Measurements from ENCODE around the gene GPN3. TPM values are rescaled to one million over a fixed set of nuclear protein-coding genes. Genes with fewer than 3 reads are reported as not detected.

The GPN3 gene
- total and polyA plus RNA-seq, 2 of the 13 experiments (the other 11 are each of a cell fraction or from before 2014, with no cell fraction given), result 28.7 to 29.5 TPM

DNA sequence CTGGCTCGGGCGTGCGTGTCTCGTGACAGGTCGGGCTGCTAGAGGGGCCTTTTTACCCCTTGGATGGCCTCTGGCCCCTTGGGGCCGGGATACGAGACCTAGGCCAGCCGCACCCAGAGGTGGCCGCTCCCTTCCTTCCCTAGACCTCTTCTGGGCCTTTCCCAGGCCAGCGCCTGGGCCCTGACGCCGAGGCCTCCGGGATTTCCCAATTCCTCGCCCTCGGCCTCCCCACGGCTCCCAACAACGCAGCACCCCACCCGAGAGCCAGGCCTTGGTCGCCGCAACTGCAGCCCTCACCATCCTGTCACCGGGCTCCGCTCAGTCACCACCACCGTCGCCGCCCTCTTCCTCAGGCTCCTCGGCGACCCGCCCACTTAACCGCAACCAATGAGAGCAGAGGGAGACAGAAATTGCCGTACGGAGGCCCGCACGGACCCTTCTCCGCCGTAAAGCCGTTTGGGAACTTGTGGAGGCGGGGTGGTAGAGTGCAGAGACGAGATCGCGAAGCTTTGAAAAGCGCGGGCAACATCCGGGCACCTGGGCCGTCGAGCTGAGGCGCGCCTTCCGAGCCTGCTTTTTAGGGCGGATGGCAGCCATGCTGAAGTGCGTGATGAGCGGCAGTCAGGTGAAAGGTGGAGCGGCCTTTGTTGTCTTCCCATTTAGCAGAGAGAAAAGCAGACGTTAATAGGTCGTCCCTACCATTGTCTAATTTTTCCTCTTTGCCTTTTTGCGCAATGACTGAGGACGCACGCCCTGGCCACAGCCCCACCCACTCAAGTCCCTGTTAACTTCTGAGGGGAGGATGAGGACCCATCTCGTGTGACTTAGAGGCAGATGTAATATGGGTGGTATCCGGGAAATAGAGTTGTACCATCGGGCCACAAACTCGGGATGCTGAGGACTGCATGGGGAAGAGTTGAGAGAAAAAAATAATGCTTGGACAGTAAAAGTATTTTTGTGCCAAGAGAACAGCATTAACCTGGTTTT lies 34.0 kb upstream of the GPN3 start, which contains the start of the genes RAD9B and VPS29 (continued):
- TF ChIP-seq KLF9 (CRISPR knock-in tag; IDR thresholded peaks at IDR 0.05; ENCODE audit: low read depth) (peak; percentile 97), NFE2L1 (CRISPR knock-in tag; IDR thresholded peaks at IDR 0.05; ENCODE audit: borderline replicate concordance) (0 out of 2 replicates have a peak, but pooled peaks have one; percentile 57), ZFP1 (CRISPR knock-in tag; IDR thresholded peaks at IDR 0.05) (peak; percentile 45; the same call in 1 of the 2 replicates), HIVEP1 (CRISPR knock-in tag; IDR thresholded peaks at IDR 0.05) (peak; percentile 91), TGIF2 (CRISPR knock-in tag; IDR thresholded peaks at IDR 0.05) (peak; percentile 95), ZBTB3 (CRISPR knock-in tag; IDR thresholded peaks at IDR 0.05; ENCODE audit: borderline replicate concordance, low read depth) (peak; percentile 92; the same call in 1 of the 2 replicates), MED8 (CRISPR knock-in tag; IDR thresholded peaks at IDR 0.05; ENCODE audit: insufficient replicate concordance) (peak; percentile 70), HMG20A (CRISPR knock-in tag; IDR thresholded peaks at IDR 0.05; ENCODE audit: borderline replicate concordance) (no peak), NCOR1 (IDR thresholded peaks at IDR 0.05; ENCODE audit: borderline replicate concordance, low read length) (no peak), CENPX (CRISPR knock-in tag; IDR thresholded peaks at IDR 0.05) (no peak), KDM6A (CRISPR knock-in tag; IDR thresholded peaks at IDR 0.05; ENCODE audit: low read depth) (no peak), TARDBP (CRISPR knock-in tag; IDR thresholded peaks at IDR 0.05) (peak; percentile 86; the same call in 1 of the 2 replicates), SP2 (CRISPR knock-in tag; IDR thresholded peaks at IDR 0.05) (peak; percentile 62; the same call in 1 of the 2 replicates), TCF12 (IDR thresholded peaks at IDR 0.05) (no peak), TCF12 (CRISPR knock-in tag; IDR thresholded peaks at IDR 0.05) (peak; percentile 85), JUND (CRISPR knock-in tag; IDR thresholded peaks at IDR 0.05) (no peak), ZBTB38 (CRISPR knock-in tag; IDR thresholded peaks at IDR 0.05) (peak; percentile 99), HDAC6 (IDR thresholded peaks at IDR 0.05; ENCODE audit: low read depth, low read length) (no peak), HNRNPK (IDR thresholded peaks at IDR 0.05; ENCODE audit: low read depth, low read length, poor library complexity, severe bottlenecking) (no peak)
- TF ChIP-seq, protein P1, sequence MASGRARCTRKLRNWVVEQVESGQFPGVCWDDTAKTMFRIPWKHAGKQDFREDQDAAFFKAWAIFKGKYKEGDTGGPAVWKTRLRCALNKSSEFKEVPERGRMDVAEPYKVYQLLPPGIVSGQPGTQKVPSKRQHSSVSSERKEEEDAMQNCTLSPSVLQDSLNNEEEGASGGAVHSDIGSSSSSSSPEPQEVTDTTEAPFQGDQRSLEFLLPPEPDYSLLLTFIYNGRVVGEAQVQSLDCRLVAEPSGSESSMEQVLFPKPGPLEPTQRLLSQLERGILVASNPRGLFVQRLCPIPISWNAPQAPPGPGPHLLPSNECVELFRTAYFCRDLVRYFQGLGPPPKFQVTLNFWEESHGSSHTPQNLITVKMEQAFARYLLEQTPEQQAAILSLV (CRISPR knock-in tag; IDR thresholded peaks at IDR 0.05; ENCODE audit: borderline replicate concordance), result peak; percentile 69; the same call in 1 of the 2 replicates
- TF ChIP-seq, protein P2, sequence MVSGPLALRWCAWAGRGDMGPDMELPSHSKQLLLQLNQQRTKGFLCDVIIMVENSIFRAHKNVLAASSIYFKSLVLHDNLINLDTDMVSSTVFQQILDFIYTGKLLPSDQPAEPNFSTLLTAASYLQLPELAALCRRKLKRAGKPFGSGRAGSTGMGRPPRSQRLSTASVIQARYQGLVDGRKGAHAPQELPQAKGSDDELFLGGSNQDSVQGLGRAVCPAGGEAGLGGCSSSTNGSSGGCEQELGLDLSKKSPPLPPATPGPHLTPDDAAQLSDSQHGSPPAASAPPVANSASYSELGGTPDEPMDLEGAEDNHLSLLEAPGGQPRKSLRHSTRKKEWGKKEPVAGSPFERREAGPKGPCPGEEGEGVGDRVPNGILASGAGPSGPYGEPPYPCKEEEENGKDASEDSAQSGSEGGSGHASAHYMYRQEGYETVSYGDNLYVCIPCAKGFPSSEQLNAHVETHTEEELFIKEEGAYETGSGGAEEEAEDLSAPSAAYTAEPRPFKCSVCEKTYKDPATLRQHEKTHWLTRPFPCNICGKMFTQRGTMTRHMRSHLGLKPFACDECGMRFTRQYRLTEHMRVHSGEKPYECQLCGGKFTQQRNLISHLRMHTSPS (CRISPR knock-in tag; IDR thresholded peaks at IDR 0.05; ENCODE audit: low read depth), result no peak
- TF ChIP-seq, protein P3, sequence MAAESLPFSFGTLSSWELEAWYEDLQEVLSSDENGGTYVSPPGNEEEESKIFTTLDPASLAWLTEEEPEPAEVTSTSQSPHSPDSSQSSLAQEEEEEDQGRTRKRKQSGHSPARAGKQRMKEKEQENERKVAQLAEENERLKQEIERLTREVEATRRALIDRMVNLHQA (CRISPR knock-in tag; IDR thresholded peaks at IDR 0.05), result no peak
- TF ChIP-seq, protein P4, sequence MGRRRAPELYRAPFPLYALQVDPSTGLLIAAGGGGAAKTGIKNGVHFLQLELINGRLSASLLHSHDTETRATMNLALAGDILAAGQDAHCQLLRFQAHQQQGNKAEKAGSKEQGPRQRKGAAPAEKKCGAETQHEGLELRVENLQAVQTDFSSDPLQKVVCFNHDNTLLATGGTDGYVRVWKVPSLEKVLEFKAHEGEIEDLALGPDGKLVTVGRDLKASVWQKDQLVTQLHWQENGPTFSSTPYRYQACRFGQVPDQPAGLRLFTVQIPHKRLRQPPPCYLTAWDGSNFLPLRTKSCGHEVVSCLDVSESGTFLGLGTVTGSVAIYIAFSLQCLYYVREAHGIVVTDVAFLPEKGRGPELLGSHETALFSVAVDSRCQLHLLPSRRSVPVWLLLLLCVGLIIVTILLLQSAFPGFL (CRISPR knock-in tag; IDR thresholded peaks at IDR 0.05), result no peak

All from HepG2 (cell line).